Measurements from ENCODE around the gene ZBED6.

- TF ChIP-seq EZH2 (IDR thresholded peaks at IDR 0.05), result no peak
- no peak for TF ChIP-seq POLR2AphosphoS5 (IDR thresholded peaks at IDR 0.05; ENCODE audit: borderline replicate concordance, low read depth, low read length)
These were observed 39.4 kb upstream of the ZBED6 start for GRCh38 chr1:203756036-203756435.

All from SK-N-MC (cell line).